AG09309 (cell line): ENCODE measurements around the gene LRP8.

Experiments used
- DNase-seq: peaks from one replicate; pipeline ENCODE4 v3.0.0-alpha.2; 2010; ENCODE audit warnings: low read depth
- H3K4me3 ChIP-seq: 2 replicates; pipeline ENCODE4 v1.5.1; 2011; ENCODE audit warnings: mild to moderate bottlenecking, low read depth, low read length, moderate library complexity; ENCODE audit not compliant: control insufficient read depth
- TF ChIP-seq, protein P1 (sequence below): IDR thresholded peaks from 2 replicates; pipeline ENCODE4 v1.5.1; 2011; ENCODE audit warnings: mild to moderate bottlenecking, low read depth, low read length, inconsistent platforms; ENCODE audit not compliant: insufficient read depth, control insufficient read depth; ENCODE audit errors: missing control alignments

LRP8 gene

DNA sequence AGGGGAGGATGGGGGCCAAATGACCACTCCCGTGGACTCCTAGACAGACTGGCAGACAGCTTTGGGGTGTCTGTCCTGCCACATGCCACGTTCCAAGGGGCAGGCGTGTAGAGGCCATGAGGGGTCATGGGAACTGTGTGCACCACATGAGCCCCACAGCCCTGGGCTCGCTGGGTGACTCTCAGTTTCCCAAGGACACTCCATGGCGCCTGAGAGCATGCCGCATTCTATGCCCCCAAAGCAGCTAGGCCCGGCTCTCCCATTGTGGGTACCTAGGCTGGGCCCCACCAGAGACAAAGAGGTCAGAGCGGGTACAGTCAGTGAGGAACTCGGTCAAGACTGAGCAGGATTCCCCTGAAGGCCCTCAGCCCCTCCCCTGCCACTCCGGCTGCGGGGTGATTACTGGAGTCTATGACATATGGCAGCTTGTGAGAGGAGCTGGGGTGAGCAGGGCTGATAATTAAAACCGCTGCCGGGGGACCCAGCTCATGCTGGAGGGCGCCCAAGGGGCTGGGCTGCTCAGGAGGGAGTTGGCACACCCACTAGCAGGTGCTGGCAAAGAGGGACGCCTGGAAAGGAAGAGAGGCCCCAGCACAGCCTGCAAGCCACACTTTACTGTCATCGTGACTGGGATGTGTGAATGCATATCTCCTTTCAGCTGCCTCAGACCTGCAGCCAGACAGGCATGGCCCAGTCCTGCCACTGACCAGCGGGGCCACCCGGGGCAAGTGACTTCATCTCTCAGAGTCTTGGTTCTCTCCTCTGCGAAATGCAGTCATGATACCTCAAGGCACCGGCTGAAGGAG lies 8.4 kb downstream of the LRP8 start:
- no peak for DNase-seq

DNA sequence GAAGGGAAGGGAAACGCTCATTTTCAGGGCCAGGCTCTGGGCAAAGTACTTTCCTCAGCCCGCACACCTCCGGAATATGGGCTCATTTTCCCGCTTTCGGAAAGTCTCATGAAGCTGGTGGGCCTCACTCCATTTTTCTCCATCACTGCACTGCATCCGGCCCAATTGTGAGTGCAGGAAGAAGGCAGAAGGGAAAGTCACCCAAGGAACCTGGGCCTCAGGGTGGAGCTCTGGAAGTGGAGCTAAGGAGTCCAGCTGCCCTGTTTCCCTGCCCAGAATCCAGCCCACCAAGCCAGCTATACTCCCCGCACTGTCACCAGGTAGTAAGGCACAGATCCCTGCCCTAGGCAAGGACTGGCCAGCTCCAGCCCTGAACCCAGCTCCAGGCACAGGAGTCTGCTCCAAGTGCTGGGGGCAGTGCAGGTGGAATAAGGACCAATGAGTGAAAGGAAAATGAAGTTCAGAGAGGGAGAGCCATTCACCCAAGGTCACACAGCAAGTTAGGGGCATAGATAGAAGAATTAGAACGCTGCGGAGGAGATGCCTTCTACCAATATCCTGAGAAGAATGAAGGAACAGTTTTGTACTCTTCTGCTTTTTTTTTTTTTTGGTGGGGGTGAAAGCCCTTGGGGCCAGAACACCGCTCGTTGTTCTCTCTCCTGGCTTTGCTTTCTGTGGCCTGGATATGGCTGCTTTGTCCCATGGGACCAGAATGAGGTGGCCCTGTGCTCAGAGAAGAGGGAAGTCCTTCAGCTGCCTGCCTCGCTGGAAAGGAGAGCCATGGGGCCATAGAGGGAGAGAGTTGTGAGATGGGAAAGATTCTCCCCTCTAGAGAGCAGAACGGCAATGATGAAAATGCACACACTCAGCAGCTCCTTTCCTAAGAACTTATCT lies 10.0 kb downstream of the LRP8 start:
- DNase-seq: no peak
- TF ChIP-seq, protein P1, sequence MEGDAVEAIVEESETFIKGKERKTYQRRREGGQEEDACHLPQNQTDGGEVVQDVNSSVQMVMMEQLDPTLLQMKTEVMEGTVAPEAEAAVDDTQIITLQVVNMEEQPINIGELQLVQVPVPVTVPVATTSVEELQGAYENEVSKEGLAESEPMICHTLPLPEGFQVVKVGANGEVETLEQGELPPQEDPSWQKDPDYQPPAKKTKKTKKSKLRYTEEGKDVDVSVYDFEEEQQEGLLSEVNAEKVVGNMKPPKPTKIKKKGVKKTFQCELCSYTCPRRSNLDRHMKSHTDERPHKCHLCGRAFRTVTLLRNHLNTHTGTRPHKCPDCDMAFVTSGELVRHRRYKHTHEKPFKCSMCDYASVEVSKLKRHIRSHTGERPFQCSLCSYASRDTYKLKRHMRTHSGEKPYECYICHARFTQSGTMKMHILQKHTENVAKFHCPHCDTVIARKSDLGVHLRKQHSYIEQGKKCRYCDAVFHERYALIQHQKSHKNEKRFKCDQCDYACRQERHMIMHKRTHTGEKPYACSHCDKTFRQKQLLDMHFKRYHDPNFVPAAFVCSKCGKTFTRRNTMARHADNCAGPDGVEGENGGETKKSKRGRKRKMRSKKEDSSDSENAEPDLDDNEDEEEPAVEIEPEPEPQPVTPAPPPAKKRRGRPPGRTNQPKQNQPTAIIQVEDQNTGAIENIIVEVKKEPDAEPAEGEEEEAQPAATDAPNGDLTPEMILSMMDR: no peak
- no peak overlapping the region for H3K4me3 ChIP-seq

More for the DNA sequence above, 8.4 kb downstream of the LRP8 start:
- no peak overlapping the region for H3K4me3 ChIP-seq
- TF ChIP-seq, protein P1: no peak

DNA sequence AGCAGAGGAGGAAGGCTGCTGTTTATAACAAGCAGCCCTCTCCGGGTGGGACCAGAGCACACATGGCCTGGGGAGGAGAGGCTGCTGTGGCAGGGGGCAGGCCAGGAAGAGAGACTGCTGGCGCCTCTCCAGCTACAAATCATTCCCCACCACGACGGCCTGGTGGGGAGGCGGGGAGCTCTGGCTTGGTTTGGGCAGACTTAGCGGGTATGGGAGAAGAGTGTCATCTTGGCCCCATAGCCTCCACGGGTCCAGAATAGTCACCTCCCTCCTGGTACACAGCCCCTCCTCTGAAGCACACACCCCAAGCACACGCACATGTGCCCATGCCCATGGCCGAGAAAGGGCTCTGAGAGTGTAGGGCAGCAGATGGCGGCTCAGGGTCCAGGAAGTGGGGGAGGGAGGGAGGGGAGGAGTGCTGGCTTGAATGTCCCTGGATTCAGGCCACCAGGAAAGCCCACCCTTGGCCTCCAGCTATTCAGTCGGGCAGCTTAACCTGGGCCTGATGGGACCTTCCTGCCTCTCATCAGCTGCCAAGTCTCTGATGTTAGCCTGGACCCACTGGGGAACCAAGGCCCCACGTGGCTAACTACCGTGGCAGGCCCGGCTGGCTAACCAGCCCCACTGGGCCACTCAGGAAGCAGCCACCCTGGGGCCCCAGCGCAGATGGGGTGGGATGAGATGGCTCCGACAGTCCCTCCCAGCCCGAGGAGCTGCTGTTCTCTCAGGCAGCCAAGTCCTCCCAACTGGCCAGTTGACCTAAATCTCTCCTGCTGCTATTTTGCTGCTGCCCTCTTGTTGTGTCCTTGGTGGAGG lies 10.9 kb downstream of the LRP8 start:
- no peak for DNase-seq
- TF ChIP-seq, protein P1: no peak
- H3K4me3 ChIP-seq: no peak overlapping the region

DNA sequence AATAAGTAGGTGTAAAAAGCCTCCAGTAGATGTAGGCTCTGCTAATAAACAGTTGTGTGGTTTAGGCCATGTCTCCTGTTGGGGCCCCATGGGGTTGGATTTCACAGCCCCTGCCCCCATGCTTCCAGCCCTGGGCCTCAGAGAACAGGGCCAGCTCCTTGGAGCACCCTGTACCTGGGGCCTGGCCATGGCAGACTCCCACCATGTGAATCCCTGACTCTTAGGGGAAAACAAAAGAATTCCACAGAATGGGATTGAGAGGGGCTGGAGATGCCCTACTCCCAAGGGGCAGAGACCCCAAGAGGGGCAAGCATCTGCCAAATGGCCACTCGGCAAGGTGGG lies 11.5 kb downstream of the LRP8 start:
- no peak overlapping the region for H3K4me3 ChIP-seq
- DNase-seq: no peak
- TF ChIP-seq, protein P1: no peak

DNA sequence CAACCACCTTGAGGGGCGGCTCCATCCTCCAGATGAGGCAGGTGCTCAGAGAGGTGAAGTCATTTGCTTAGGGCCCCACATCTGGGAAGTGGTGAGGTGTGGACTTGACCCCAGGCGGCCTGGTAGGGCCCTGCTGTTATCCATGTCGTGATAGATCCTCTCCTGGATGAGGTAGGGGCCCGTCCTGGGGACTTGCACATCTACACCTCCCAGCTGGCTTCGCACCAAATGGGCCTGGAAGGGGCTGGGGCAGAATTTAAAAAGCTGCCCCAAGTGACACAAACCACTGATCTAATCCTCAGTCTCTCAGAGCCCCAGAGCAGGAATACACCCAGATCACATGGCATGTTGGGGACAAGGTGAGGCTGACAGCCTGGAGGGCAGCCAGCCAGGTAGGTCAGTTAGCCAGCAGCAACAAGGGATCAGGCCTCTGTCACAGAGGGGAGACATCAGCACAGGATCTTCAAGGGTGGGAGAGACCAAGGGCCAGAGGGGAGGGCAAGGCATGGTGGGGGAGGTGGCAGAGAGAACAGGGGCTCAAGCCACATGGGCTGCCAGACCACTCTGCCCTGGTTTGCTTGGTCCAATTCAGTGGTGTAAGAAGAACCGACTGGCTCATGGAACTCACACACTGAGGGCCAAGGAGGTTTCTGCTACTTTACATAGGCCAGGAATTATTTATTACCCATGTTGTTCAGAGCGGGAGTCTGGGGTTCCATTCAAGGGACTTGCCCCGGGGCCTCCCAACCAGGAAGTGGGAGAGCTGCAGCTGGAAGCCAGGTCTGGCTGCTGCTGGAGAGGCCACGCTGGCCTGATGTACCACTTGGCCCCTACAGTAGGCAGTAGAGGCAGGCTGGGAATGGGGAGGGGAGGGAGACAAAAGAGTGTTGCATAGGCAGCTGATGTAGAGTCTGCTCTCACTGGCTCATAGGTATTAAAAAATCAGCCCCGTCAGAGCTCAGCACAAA lies 12.1 kb downstream of the LRP8 start:
- no peak for DNase-seq
- no peak overlapping the region for H3K4me3 ChIP-seq
- TF ChIP-seq, protein P1: no peak

DNA sequence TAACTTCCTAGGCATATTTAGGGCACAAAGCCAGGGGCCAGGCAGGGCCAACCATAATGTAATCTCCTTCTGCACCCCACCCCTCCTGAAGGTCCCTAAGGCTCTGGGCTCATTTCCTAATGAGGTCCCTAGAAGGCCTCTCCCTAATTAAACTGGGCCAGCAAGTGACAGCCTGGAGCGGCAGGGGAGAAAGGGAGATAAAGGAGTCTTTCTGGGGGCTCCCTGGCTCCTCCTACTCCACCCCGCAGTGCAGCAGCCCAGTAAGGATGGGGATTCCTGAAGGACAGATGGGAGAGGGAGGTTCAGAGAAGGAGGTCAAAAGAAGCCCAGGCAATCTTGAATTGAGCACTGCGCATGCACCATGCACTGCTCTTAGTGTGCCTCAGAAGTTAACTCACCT lies 12.8 kb downstream of the LRP8 start:
- no peak for DNase-seq
- TF ChIP-seq, protein P1: no peak
- H3K4me3 ChIP-seq: no peak overlapping the region
